Measurements from ENCODE around the gene SLC7A8.
A peak's percentile ranks its signal among the peaks of the same experiment; 100 is the strongest.

SLC7A8 gene

GRCh38 chr14:23182372-23183157, 895 bp downstream of the SLC7A8 start:
- DNase-seq, result peak; percentile 23

GRCh38 chr14:23181946-23182345, 1.5 kb downstream of the SLC7A8 start:
- no peak for DNase-seq

GRCh38 chr14:23181453-23181852, 2.0 kb downstream of the SLC7A8 start:
- DNase-seq, result no peak

- DNase-seq, result no peak
These were observed 6.3 kb downstream of the SLC7A8 start for GRCh38 chr14:23177181-23177580.

- no peak for DNase-seq
These were observed 7.6 kb downstream of the SLC7A8 start for GRCh38 chr14:23175823-23176222.

- DNase-seq, result no peak
These were observed 8.9 kb downstream of the SLC7A8 start for GRCh38 chr14:23174296-23175184.

GRCh38 chr14:23173796-23174195, 9.7 kb downstream of the SLC7A8 start:
- no peak for DNase-seq

GRCh38 chr14:23173031-23173430, 10.4 kb downstream of the SLC7A8 start:
- no peak for DNase-seq

GRCh38 chr14:23172574-23172973, 10.9 kb downstream of the SLC7A8 start:
- DNase-seq, result no peak

GRCh38 chr14:23172096-23172495, 11.4 kb downstream of the SLC7A8 start:
- DNase-seq, result no peak

- DNase-seq, result no peak
These were observed 12.1 kb downstream of the SLC7A8 start for GRCh38 chr14:23171222-23171975.

GRCh38 chr14:23169622-23170021, 13.8 kb downstream of the SLC7A8 start:
- DNase-seq, result no peak

GRCh38 chr14:23168246-23168645, 15.2 kb downstream of the SLC7A8 start:
- DNase-seq, result no peak

- DNase-seq, result no peak
These were observed 16.2 kb downstream of the SLC7A8 start for GRCh38 chr14:23167116-23167847.

GRCh38 chr14:23164949-23165348, 18.5 kb downstream of the SLC7A8 start:
- no peak for DNase-seq

- DNase-seq, result no peak
These were observed 19.2 kb downstream of the SLC7A8 start for GRCh38 chr14:23164250-23164649.

GRCh38 chr14:23163830-23164229, 19.6 kb downstream of the SLC7A8 start:
- DNase-seq, result no peak

GRCh38 chr14:23162800-23163199, 20.7 kb downstream of the SLC7A8 start:
- no peak for DNase-seq

GRCh38 chr14:23162005-23162404, 21.5 kb downstream of the SLC7A8 start:
- no peak for DNase-seq

- DNase-seq, result no peak
These were observed 22.4 kb downstream of the SLC7A8 start for GRCh38 chr14:23160924-23161522.

- no peak for DNase-seq
These were observed 23.9 kb downstream of the SLC7A8 start for GRCh38 chr14:23159532-23159931.

GRCh38 chr14:23158779-23159178, 24.7 kb downstream of the SLC7A8 start:
- DNase-seq, result no peak

Measured in activated CD4-positive, alpha-beta T cell treated with anti-CD3 and anti-CD28 coated beads, Interleukin-10, Interleukin-2, amounts not matched to agents 100 ng/mL and 50 ng/mL, durations not matched to agents 16 hours and 8 hours (primary cell).